Prostate gland (tissue), 2 donors: ENCODE measurements around the gene RANBP3. TPM values are rescaled to one million over a fixed set of nuclear protein-coding genes. Genes with fewer than 3 reads are reported as not detected.
A peak's percentile ranks its signal among the peaks of the same experiment; 100 is the strongest.
"Not testable (repeated sequence)": the region's sequence is repeated elsewhere in the genome, so short reads cannot be mapped to it uniquely, and the experiment has no call there.

Experiments
- DNase-seq: peaks from one replicate; pipeline ENCODE4 v3.0.0-alpha.2; 2019; ENCODE audit warnings: low spot score
- H3K27ac ChIP-seq, 2 donors: fragments of 200-600 bp; sonication (generic); 2 replicates each; pipeline ENCODE4 v1.5.1; 2017 to 2019
- H3K27me3 ChIP-seq: fragments of 200-600 bp; sonication (generic); replicated peaks from 2 replicates; pipeline ENCODE4 v1.5.1; 2019; ENCODE audit not compliant: insufficient read depth
- H3K36me3 ChIP-seq, 2 donors: fragments of 200-600 bp; sonication (generic); 1 replicate in 1 of 2; 2 replicates in 1 of 2; pipeline versions ENCODE4 v1.5.1 to v1.8.1; 2017 to 2019
- H3K4me1 ChIP-seq: fragments of 200-600 bp; sonication (generic); replicated peaks from 2 replicates; pipeline ENCODE4 v1.5.1; 2019
- H3K4me3 ChIP-seq, 2 donors: fragments of 200-600 bp; sonication (generic); 2 replicates each; pipeline ENCODE4 v1.5.1; 2017 to 2019
- H3K9me3 ChIP-seq: fragments of 200-600 bp; sonication (generic); 2 replicates; pipeline ENCODE4 v1.5.1; 2017
- POLR2A ChIP-seq: fragments of 450-650 bp; IDR thresholded peaks from one replicate; pipeline ENCODE4 v1.6.1; 2016; ENCODE audit warnings: antibody characterized with exemption, mild to moderate bottlenecking
- POLR2AphosphoS5 ChIP-seq: sonication (generic); formaldehyde crosslinking; IDR thresholded peaks from one replicate; pipeline ENCODE4 v1.6.1; 2017; ENCODE audit warnings: antibody characterized with exemption
- WGBS: methylation state at CpG from one replicate; pipeline ENCODE4 v1.1.5; 2018; 5-methylcytosine and 5-hydroxymethylcytosine counted together
- intact Hi-C: fragments of 100-400 bp; cut with DNase I; formaldehyde crosslinking; loops from one replicate; pipeline ENCODE4 v1.14.2; 2022
- total RNA-seq, 2 donors: library from RNA; depleted of rRNA; stranded (reverse); fragments of >200 nt; gene quantifications; one replicate each; pipeline ENCODE4 v1.1.0, GENCODE V29; 2016
- TF ChIP-seq, protein P1 (sequence below), 4 experiments: fragments of 200-600 bp in 2 of 4; fragments of 450-650 bp in 2 of 4; sonication (generic) in 2 of 4; IDR thresholded peaks; 1 replicate in 3 of 4; 2 replicates in 1 of 4; pipeline ENCODE4 v1.5.1; 2016 to 2019; ENCODE audit warnings: antibody characterized with exemption in 4 of 4, mild to moderate bottlenecking in 2 of 4, moderate library complexity in 2 of 4

The RANBP3 gene, protein sequence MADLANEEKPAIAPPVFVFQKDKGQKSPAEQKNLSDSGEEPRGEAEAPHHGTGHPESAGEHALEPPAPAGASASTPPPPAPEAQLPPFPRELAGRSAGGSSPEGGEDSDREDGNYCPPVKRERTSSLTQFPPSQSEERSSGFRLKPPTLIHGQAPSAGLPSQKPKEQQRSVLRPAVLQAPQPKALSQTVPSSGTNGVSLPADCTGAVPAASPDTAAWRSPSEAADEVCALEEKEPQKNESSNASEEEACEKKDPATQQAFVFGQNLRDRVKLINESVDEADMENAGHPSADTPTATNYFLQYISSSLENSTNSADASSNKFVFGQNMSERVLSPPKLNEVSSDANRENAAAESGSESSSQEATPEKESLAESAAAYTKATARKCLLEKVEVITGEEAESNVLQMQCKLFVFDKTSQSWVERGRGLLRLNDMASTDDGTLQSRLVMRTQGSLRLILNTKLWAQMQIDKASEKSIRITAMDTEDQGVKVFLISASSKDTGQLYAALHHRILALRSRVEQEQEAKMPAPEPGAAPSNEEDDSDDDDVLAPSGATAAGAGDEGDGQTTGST
- total RNA-seq: 100 to 1,000 TPM in 1 of 2 donors, 10 to 100 TPM in 1; 84.6 to 120 TPM

DNA sequence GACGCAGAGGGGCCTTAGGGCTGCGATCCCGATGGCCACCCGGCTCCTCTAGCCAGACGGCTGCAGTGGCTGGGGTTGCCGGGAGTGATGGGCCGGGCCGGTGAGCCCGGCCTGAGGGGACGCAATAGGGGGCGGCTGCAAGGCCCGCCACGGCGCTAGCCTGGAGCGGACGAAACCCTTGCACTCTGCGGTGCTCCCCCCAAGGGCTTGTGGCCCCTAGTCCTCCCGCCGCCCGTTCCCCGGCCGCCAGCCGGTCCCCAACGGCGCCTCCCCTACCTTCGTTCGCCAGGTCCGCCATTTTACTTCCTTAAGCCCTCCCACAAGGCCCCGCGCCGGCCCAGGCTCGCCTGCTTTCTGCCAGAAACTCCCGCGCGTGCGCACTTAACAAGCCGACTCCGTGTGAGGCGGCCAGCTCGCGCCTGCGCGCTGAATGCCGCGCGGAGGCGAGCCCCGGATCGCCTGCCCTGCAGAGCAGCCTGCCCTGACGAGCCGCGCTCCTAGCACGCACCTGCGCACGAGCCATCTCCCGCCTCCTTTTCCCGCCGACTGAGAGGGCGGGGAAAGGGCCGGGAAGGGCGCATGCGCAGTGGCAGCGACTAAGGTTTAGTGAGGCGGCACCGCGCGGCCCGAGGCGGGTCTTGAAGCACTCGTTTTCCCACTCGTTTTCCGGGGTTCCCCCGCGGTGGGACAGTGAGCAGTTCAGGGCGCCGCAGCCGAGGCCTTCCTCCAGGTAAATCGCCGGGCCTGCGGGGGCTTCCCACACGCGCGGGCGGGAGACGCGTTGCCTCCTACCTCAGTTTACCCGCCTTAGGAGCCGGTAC, at the start of gene RANBP3:
RANBP3 (minus strand) TSS at position 356 of the 821 bp plus-strand sequence; CDS start at position 298, 58 bp downstream.
- no peaks in the 10 kb centered on the region for H3K27me3 ChIP-seq
- no peaks in the 10 kb centered on the region for H3K9me3 ChIP-seq
- H3K4me1 ChIP-seq: peaks cover 22% of the 10 kb centered on the region
- peak; percentile 98 for DNase-seq
- peak within 1 kb of the TSS; percentile 90 for H3K4me3 ChIP-seq
- WGBS: under 1% methylated on average over 76 of the region's 88 CpGs
- H3K27ac ChIP-seq: peak within 1 kb of the TSS; percentile 87 to 94
- TF ChIP-seq, protein P1, sequence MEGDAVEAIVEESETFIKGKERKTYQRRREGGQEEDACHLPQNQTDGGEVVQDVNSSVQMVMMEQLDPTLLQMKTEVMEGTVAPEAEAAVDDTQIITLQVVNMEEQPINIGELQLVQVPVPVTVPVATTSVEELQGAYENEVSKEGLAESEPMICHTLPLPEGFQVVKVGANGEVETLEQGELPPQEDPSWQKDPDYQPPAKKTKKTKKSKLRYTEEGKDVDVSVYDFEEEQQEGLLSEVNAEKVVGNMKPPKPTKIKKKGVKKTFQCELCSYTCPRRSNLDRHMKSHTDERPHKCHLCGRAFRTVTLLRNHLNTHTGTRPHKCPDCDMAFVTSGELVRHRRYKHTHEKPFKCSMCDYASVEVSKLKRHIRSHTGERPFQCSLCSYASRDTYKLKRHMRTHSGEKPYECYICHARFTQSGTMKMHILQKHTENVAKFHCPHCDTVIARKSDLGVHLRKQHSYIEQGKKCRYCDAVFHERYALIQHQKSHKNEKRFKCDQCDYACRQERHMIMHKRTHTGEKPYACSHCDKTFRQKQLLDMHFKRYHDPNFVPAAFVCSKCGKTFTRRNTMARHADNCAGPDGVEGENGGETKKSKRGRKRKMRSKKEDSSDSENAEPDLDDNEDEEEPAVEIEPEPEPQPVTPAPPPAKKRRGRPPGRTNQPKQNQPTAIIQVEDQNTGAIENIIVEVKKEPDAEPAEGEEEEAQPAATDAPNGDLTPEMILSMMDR (IDR thresholded peaks at IDR 0.05): peak in 1 of 4 experiments; percentile 23
- TF ChIP-seq POLR2A (peak; percentile 75), POLR2AphosphoS5 (peak; percentile 100)
- no peaks in the 10 kb centered on the region for H3K36me3 ChIP-seq
- intact Hi-C loops: no loop called here

DNA sequence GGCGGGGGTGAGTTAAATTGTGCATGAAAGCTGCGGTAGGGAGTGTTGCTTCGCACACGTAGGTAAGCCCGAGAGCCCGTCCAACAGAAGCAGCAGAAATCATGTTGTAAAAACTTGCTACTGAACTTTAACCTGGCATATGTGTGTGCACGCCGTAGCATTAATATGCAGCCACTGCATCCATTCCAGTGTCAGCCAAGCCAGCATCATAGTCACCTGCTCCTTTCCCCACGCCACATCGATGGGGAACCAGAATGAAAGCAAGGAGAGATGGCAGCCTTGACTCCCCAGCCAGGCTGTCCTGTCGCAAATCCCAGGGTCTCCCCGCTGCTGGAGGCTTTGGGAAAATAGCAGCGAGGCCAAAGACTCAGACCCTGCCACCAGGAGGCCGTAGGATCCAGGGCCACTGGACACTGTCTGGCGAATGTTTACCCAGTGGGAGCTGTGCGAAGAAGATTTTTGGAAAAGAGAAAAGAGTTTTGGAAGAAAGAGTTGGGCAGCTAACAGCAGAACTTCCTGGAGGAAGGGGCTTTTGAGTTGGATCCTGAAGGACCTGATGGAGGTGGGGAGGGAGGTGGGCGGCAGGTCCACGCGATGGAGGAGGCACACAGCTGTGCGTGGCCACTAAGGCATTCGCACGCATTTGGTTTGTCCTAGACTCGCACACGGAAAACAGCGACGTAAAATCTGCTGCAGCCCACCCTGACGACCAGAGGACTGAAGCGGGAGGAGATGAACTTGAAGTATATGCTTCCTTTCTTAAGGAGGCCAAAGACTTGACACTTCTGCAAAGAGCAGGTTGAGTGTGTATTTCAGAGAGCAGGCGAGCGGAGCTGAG, 48.7 kb upstream of the RANBP3 start:
- intact Hi-C loops: no loop called here
- TF ChIP-seq, protein P1 (IDR thresholded peaks at IDR 0.05): no peak
- no peak for TF ChIP-seq POLR2A
- no peak for TF ChIP-seq POLR2AphosphoS5
- 96% methylated on average over 30 of the region's 30 CpGs for whole genome bisulfite sequencing
- no peak for DNase-seq
- Histone ChIP-seq H3K36me3 (no peaks in the 10 kb centered on the region), H3K4me1 (peaks cover 7% of the 10 kb centered on the region), H3K4me3 (no peak overlapping the region), H3K27ac (no peak overlapping the region), H3K9me3 (no peaks in the 10 kb centered on the region), H3K27me3 (no peaks in the 10 kb centered on the region)

DNA sequence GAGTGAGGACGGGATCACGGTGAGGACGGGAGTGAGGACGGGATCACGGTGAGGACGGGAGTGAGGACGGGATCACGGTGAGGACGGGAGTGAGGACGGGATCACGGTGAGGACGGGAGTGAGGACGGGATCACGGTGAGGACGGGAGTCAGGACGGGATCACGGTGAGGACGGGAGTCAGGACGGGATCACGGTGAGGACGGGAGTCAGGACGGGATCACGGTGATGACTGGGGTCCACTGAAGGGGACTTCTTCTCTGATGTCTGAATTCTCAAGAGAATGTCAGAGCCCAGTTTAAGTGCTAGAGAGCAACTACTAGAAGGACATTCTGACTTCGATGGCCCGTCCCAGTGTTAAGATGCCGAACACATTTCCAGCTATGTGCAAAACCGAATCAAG, 46.8 kb upstream of the RANBP3 start:
- H3K27ac ChIP-seq, DNase-seq, H3K36me3 ChIP-seq, intact Hi-C loops, H3K27me3 ChIP-seq, H3K9me3 ChIP-seq, H3K4me3 ChIP-seq: not testable (repeated sequence)
- WGBS: 95% methylated on average over 27 of the region's 27 CpGs
- peaks cover 14% of the 10 kb centered on the region for H3K4me1 ChIP-seq

DNA sequence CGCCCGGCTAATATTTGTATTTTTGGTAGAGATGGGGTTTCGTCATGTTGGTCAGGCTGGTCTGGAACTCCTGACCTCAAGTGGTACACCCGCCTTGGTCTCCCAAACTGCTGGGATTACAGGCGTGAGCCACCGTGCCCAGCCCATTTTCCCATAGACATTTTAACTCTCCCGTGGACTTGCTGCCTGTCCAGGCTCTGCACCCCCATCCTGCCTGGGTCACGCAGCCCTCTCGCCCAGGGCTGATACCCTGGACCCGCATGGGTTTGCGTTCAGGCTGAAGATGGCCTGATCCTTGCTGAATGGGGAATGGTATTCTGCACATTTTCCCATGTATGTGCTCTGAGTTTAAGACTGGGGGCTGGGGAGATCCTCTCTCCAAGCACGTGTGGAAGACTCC, 46.0 kb upstream of the RANBP3 start:
- Histone ChIP-seq H3K27me3 (no peaks in the 10 kb centered on the region), H3K9me3 (no peaks in the 10 kb centered on the region), H3K4me1 (peaks cover 17% of the 10 kb centered on the region), H3K27ac (no peak overlapping the region), H3K36me3 (no peaks in the 10 kb centered on the region), H3K4me3 (no peak overlapping the region)
- TF ChIP-seq POLR2AphosphoS5 (no peak), POLR2A (no peak)
- TF ChIP-seq, protein P1 (IDR thresholded peaks at IDR 0.05): no peak
- WGBS: 90% methylated on average over 11 of the region's 12 CpGs
- DNase-seq: no peak
- intact Hi-C loops: loop anchor here (2.0 kb wide), 2 partner anchors 37 to 221 kb away; no protein-coding TSS in a partner anchor
